A549 (cell line): ENCODE results near the gene RIOK1.

Experiments used
- NR3C1 ChIP-seq: fragments of >200 bp; sonication (Bioruptor Twin); formaldehyde crosslinking; IDR thresholded peaks from 3 replicates; pipeline ENCODE4 v1.6.1; 2017
- POLR2A ChIP-seq: IDR thresholded peaks from 2 replicates; pipeline ENCODE4 v1.6.1; 2012; ENCODE audit warnings: mild to moderate bottlenecking, low read length
- RCOR1 ChIP-seq: fragments of 150-350 bp; IDR thresholded peaks from 2 replicates; pipeline ENCODE4 v1.6.1; 2014; ENCODE audit warnings: antibody characterized with exemption, low read length, low read depth
- RNF2 ChIP-seq: fragments of 200-600 bp; sonication (generic); IDR thresholded peaks from 2 replicates; pipeline ENCODE4 v1.6.1; 2016; ENCODE audit warnings: low read depth, mild to moderate bottlenecking, antibody characterized with exemption, moderate library complexity, borderline replicate concordance
- SREBF2 ChIP-seq: fragments of 450-650 bp; IDR thresholded peaks from 2 replicates; pipeline ENCODE4 v1.6.1; 2014; ENCODE audit warnings: mild to moderate bottlenecking, moderate library complexity
- TF ChIP-seq, protein P1 (sequence below): fragments of >200 bp; sonication (Bioruptor Twin); formaldehyde crosslinking; IDR thresholded peaks from 3 replicates; pipeline ENCODE4 v1.5.1; 2016
- TF ChIP-seq, protein P2 (sequence below): IDR thresholded peaks from 2 replicates; pipeline ENCODE4 v1.6.1; 2012; ENCODE audit warnings: low read depth, borderline replicate concordance

DNA sequence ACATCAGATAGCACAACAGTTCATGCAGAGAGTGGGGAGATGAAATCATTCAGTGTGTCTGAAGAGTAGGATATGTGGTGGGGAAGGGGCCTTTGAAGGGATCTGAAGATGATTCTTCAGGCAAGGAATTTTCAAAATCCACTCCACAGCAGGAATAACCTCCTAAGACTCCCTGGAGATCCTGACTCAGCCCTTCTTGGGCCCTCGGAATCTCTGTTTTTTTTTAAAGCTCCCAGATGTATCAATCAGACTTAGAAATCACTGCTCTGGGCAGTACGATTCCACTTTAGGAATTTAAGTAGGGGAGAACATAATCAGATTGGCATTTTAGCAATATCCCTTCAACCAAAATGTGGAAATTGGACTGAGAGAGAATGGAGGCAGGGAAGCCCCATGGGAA, 55.5 kb downstream of the RIOK1 start:
- TF ChIP-seq, protein P1, sequence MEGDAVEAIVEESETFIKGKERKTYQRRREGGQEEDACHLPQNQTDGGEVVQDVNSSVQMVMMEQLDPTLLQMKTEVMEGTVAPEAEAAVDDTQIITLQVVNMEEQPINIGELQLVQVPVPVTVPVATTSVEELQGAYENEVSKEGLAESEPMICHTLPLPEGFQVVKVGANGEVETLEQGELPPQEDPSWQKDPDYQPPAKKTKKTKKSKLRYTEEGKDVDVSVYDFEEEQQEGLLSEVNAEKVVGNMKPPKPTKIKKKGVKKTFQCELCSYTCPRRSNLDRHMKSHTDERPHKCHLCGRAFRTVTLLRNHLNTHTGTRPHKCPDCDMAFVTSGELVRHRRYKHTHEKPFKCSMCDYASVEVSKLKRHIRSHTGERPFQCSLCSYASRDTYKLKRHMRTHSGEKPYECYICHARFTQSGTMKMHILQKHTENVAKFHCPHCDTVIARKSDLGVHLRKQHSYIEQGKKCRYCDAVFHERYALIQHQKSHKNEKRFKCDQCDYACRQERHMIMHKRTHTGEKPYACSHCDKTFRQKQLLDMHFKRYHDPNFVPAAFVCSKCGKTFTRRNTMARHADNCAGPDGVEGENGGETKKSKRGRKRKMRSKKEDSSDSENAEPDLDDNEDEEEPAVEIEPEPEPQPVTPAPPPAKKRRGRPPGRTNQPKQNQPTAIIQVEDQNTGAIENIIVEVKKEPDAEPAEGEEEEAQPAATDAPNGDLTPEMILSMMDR, result no peak
- TF ChIP-seq NR3C1 (no peak), RNF2 (no peak), SREBF2 (no peak), RCOR1 (no peak), POLR2A (no peak)
- TF ChIP-seq, protein P2, sequence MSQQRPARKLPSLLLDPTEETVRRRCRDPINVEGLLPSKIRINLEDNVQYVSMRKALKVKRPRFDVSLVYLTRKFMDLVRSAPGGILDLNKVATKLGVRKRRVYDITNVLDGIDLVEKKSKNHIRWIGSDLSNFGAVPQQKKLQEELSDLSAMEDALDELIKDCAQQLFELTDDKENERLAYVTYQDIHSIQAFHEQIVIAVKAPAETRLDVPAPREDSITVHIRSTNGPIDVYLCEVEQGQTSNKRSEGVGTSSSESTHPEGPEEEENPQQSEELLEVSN, result no peak
